Measurements from ENCODE around the gene LRRC73. TPM values are rescaled to one million over a fixed set of nuclear protein-coding genes. Genes with fewer than 3 reads are reported as not detected.

The LRRC73 gene
- total and polyA plus RNA-seq, 9 of the 15 experiments (the other 6 are each of a cell fraction or from before 2014, with no cell fraction given), result 0.07 to 0.55 (median 0.16) TPM; not detected in 3

DNA sequence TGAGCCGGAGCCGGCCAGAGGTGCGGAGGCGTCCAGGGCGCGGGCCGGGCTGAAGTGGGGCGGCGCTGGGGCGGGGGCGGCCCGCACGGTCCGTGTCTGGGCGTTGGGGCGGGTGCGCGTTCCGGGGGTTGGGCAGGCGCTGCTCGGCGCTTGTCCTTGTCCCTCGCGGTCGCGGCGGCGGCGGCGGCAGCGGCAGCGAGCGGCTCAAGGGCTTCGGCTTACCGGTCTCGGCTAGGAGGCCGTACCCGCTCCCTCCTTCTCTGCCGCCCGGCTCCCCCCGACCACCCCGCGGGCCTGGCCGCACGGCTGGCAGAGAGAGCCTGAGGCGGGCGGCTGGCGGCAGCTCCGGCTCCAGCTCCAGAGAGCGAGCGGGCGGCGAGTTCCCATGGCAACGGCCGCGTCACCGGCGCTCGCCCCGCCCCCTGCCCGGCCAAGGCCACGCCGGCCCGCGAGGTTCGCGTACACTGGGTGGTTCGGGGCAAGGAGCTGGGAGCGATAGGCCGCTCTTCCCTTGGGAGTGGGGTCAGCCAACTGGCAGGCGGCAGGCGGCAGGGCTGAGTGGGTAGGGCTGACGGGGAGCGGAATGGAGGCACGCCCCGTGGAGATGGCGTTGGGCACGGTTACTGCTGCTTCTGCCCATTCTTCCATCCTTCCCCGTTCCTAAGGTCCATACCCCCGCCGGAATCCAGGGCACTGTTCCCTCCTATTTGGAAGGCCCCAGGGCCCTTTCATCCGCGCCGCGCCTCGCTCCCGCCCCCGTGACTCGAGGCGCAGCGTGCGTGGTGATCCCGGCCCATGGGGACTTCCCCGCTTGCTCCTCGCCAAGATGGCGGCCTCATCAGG, at the start of gene LRRC73 (continued):
- TF ChIP-seq CBX1 (IDR thresholded peaks at IDR 0.05; ENCODE audit: low read depth) (no peak), ZNF253 (CRISPR knock-in tag; conservative IDR thresholded peaks at IDR 0.05) (no peak), MCM3 (IDR thresholded peaks at IDR 0.05) (no peak), SP1 (CRISPR knock-in tag; IDR thresholded peaks at IDR 0.05) (peak; percentile 75), CREB1 (IDR thresholded peaks at IDR 0.05) (peak; percentile 87), CREB1 (CRISPR knock-in tag; IDR thresholded peaks at IDR 0.05) (peak; percentile 89), ZNF583 (CRISPR knock-in tag; IDR thresholded peaks at IDR 0.05) (no peak), ZNF239 (CRISPR knock-in tag; IDR thresholded peaks at IDR 0.05) (no peak), ZNF134 (CRISPR knock-in tag; conservative IDR thresholded peaks at IDR 0.05) (no peak), MXI1 (IDR thresholded peaks at IDR 0.05; ENCODE audit: low read depth, low read length) (peak; percentile 60; the same call in 1 of the 2 replicates), KLF16 (IDR thresholded peaks at IDR 0.05) (no peak), SRF (CRISPR knock-in tag; IDR thresholded peaks at IDR 0.05) (no peak), PHF8 (IDR thresholded peaks at IDR 0.05; ENCODE audit: borderline replicate concordance, low read length) (peak; percentile 30; the same call in 1 of the 2 replicates), CTBP1 (IDR thresholded peaks at IDR 0.05; ENCODE audit: borderline replicate concordance) (peak; percentile 95), HDAC6 (IDR thresholded peaks at IDR 0.05; ENCODE audit: low read depth, low read length) (no peak), PPARD (CRISPR knock-in tag; IDR thresholded peaks at IDR 0.05) (no peak), FOS (IDR thresholded peaks at IDR 0.05; ENCODE audit: extremely low read depth, insufficient read length) (no peak), ESRRA (IDR thresholded peaks at IDR 0.05; ENCODE audit: borderline replicate concordance, low read depth) (peak; percentile 56; the same call in 1 of the 2 replicates), NONO (IDR thresholded peaks at IDR 0.05; ENCODE audit: low read depth in 2 of 2, low read length in 1 of 2) (peak in 1 of 2 experiments; percentile 62; a peak in 1 of 4 replicates), CREM (IDR thresholded peaks at IDR 0.05; ENCODE audit: low read depth) (peak; percentile 91), SOX6 (IDR thresholded peaks at IDR 0.05) (0 out of 2 replicates have a peak, but pooled peaks have one; percentile 16)
- TF ChIP-seq, protein P1, sequence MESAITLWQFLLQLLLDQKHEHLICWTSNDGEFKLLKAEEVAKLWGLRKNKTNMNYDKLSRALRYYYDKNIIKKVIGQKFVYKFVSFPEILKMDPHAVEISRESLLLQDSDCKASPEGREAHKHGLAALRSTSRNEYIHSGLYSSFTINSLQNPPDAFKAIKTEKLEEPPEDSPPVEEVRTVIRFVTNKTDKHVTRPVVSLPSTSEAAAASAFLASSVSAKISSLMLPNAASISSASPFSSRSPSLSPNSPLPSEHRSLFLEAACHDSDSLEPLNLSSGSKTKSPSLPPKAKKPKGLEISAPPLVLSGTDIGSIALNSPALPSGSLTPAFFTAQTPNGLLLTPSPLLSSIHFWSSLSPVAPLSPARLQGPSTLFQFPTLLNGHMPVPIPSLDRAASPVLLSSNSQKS (CRISPR knock-in tag; IDR thresholded peaks at IDR 0.05), result no peak
- TF ChIP-seq, protein P2, sequence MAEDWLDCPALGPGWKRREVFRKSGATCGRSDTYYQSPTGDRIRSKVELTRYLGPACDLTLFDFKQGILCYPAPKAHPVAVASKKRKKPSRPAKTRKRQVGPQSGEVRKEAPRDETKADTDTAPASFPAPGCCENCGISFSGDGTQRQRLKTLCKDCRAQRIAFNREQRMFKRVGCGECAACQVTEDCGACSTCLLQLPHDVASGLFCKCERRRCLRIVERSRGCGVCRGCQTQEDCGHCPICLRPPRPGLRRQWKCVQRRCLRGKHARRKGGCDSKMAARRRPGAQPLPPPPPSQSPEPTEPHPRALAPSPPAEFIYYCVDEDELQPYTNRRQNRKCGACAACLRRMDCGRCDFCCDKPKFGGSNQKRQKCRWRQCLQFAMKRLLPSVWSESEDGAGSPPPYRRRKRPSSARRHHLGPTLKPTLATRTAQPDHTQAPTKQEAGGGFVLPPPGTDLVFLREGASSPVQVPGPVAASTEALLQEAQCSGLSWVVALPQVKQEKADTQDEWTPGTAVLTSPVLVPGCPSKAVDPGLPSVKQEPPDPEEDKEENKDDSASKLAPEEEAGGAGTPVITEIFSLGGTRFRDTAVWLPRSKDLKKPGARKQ (CRISPR knock-in tag; IDR thresholded peaks at IDR 0.05), result 0 out of 2 replicates have a peak, but pooled peaks have one; percentile 51
- TF ChIP-seq, protein P3, sequence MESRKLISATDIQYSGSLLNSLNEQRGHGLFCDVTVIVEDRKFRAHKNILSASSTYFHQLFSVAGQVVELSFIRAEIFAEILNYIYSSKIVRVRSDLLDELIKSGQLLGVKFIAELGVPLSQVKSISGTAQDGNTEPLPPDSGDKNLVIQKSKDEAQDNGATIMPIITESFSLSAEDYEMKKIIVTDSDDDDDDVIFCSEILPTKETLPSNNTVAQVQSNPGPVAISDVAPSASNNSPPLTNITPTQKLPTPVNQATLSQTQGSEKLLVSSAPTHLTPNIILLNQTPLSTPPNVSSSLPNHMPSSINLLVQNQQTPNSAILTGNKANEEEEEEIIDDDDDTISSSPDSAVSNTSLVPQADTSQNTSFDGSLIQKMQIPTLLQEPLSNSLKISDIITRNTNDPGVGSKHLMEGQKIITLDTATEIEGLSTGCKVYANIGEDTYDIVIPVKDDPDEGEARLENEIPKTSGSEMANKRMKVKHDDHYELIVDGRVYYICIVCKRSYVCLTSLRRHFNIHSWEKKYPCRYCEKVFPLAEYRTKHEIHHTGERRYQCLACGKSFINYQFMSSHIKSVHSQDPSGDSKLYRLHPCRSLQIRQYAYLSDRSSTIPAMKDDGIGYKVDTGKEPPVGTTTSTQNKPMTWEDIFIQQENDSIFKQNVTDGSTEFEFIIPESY (CRISPR knock-in tag; IDR thresholded peaks at IDR 0.05), result peak; percentile 56; the same call in 1 of the 2 replicates
- TF ChIP-seq, protein P4, sequence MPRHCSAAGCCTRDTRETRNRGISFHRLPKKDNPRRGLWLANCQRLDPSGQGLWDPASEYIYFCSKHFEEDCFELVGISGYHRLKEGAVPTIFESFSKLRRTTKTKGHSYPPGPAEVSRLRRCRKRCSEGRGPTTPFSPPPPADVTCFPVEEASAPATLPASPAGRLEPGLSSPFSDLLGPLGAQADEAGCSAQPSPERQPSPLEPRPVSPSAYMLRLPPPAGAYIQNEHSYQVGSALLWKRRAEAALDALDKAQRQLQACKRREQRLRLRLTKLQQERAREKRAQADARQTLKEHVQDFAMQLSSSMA (CRISPR knock-in tag; IDR thresholded peaks at IDR 0.05), result peak; percentile 83

All from K562 (cell line).